KOPT-K1 (cell line): ENCODE data around the gene TMEM132D.

ENCODE experiments used
- H3K27ac ChIP-seq: fragments of 200-600 bp; sonication (generic); 2 replicates; pipeline ENCODE4 v1.5.1; 2016; ENCODE audit warnings: antibody characterized with exemption, mild to moderate bottlenecking, low read depth, low read length; ENCODE audit not compliant: poor library complexity, severe bottlenecking
- H3K36me3 ChIP-seq: fragments of 200-600 bp; sonication (generic); 2 replicates; pipeline ENCODE4 v1.5.1; 2017; ENCODE audit warnings: antibody characterized with exemption, mild to moderate bottlenecking, low read length, moderate library complexity; ENCODE audit not compliant: insufficient read depth
- H3K9me3 ChIP-seq: fragments of 200-600 bp; sonication (generic); 2 replicates; pipeline ENCODE4 v1.5.1; 2017; ENCODE audit warnings: antibody characterized with exemption, low read length, mild to moderate bottlenecking; ENCODE audit not compliant: insufficient read depth, poor library complexity, severe bottlenecking

TMEM132D gene

GRCh38 chr12:129459886-129460285, 443.9 kb downstream of the TMEM132D start:
- H3K27ac ChIP-seq: no peak overlapping the region
- no peaks in the 10 kb centered on the region for H3K36me3 ChIP-seq
- H3K9me3 ChIP-seq: no peaks in the 10 kb centered on the region

GRCh38 chr12:129446696-129447095, 457.1 kb downstream of the TMEM132D start:
- Histone ChIP-seq H3K9me3 (no peaks in the 10 kb centered on the region), H3K27ac (no peak overlapping the region), H3K36me3 (no peaks in the 10 kb centered on the region)

- Histone ChIP-seq H3K9me3 (peaks cover 14% of the 10 kb centered on the region), H3K36me3 (no peaks in the 10 kb centered on the region), H3K27ac (no peak overlapping the region)
These were observed 463.5 kb downstream of the TMEM132D start for GRCh38 chr12:129440278-129440677.

GRCh38 chr12:129434790-129435189, 469.0 kb downstream of the TMEM132D start:
- H3K9me3 ChIP-seq: peaks cover 12% of the 10 kb centered on the region
- no peak overlapping the region for H3K27ac ChIP-seq
- H3K36me3 ChIP-seq: no peaks in the 10 kb centered on the region

GRCh38 chr12:129428240-129428936, 475.4 kb downstream of the TMEM132D start:
- H3K36me3 ChIP-seq: no peaks in the 10 kb centered on the region
- H3K9me3 ChIP-seq: peaks cover 4% of the 10 kb centered on the region
- no peak overlapping the region for H3K27ac ChIP-seq

GRCh38 chr12:129423041-129423580, 480.7 kb downstream of the TMEM132D start:
- H3K36me3 ChIP-seq: no peaks in the 10 kb centered on the region
- H3K9me3 ChIP-seq: peaks cover 13% of the 10 kb centered on the region

GRCh38 chr12:129413295-129413694, 490.5 kb downstream of the TMEM132D start:
- Histone ChIP-seq H3K9me3 (peaks cover 11% of the 10 kb centered on the region), H3K27ac (no peak overlapping the region), H3K36me3 (no peaks in the 10 kb centered on the region)

More at GRCh38 chr12:129423041-129423580, 480.7 kb downstream of the TMEM132D start:
- H3K27ac ChIP-seq: no peak overlapping the region

GRCh38 chr12:129409281-129409680, 494.5 kb downstream of the TMEM132D start:
- Histone ChIP-seq H3K27ac (no peak overlapping the region), H3K9me3 (no peaks in the 10 kb centered on the region), H3K36me3 (no peaks in the 10 kb centered on the region)

- no peak overlapping the region for H3K27ac ChIP-seq
- no peaks in the 10 kb centered on the region for H3K36me3 ChIP-seq
- no peaks in the 10 kb centered on the region for H3K9me3 ChIP-seq
These were observed 499.3 kb downstream of the TMEM132D start for GRCh38 chr12:129404556-129404955.

GRCh38 chr12:129401572-129401971, 502.3 kb downstream of the TMEM132D start:
- no peak overlapping the region for H3K27ac ChIP-seq
- H3K9me3 ChIP-seq: peaks cover 9% of the 10 kb centered on the region
- no peaks in the 10 kb centered on the region for H3K36me3 ChIP-seq

GRCh38 chr12:129394177-129394825, 509.5 kb downstream of the TMEM132D start:
- H3K36me3 ChIP-seq: no peaks in the 10 kb centered on the region
- H3K9me3 ChIP-seq: peaks cover 9% of the 10 kb centered on the region
- H3K27ac ChIP-seq: no peak overlapping the region

GRCh38 chr12:129393357-129393937, 510.4 kb downstream of the TMEM132D start:
- Histone ChIP-seq H3K27ac (no peak overlapping the region), H3K9me3 (peaks cover 9% of the 10 kb centered on the region), H3K36me3 (no peaks in the 10 kb centered on the region)

- Histone ChIP-seq H3K36me3 (no peaks in the 10 kb centered on the region), H3K27ac (no peak overlapping the region), H3K9me3 (no peaks in the 10 kb centered on the region)
These were observed 518.2 kb downstream of the TMEM132D start for GRCh38 chr12:129385637-129385990.

GRCh38 chr12:129383956-129384355, 519.9 kb downstream of the TMEM132D start:
- Histone ChIP-seq H3K36me3 (no peaks in the 10 kb centered on the region), H3K9me3 (no peaks in the 10 kb centered on the region), H3K27ac (no peak overlapping the region)

GRCh38 chr12:129381715-129382114, 522.1 kb downstream of the TMEM132D start:
- Histone ChIP-seq H3K27ac (no peak overlapping the region), H3K9me3 (peaks cover 8% of the 10 kb centered on the region), H3K36me3 (no peaks in the 10 kb centered on the region)
